GM21390 (cell line): ENCODE results near the gene DNAH7.
"Not testable (repeated sequence)": the region's sequence is repeated elsewhere in the genome, so short reads cannot be mapped to it uniquely, and the experiment has no call there.

Source experiments
- ATAC-seq: cut with Tn5 transposase; IDR thresholded peaks from one replicate; pipeline ENCODE4 v1.9.1; 2021; ENCODE audit not compliant: unreplicated experiment

The DNAH7 gene

GRCh38 chr2:195733831-195734230 is 334.8 kb downstream of the DNAH7 start:
- no peak for ATAC-seq

- ATAC-seq: no peak
Measured at GRCh38 chr2:195732574-195732973, 336.1 kb downstream of the DNAH7 start.

GRCh38 chr2:195730912-195731311 is 337.7 kb downstream of the DNAH7 start:
- ATAC-seq: no peak

GRCh38 chr2:195727106-195727505 is 341.5 kb downstream of the DNAH7 start:
- ATAC-seq: no peak

- no peak for ATAC-seq
Measured at GRCh38 chr2:195722075-195722474, 346.6 kb downstream of the DNAH7 start.

GRCh38 chr2:195721042-195721441 is 347.6 kb downstream of the DNAH7 start:
- no peak for ATAC-seq

GRCh38 chr2:195716466-195716865 is 352.2 kb downstream of the DNAH7 start:
- no peak for ATAC-seq

GRCh38 chr2:195711478-195711877 is 357.2 kb downstream of the DNAH7 start:
- no peak for ATAC-seq

- ATAC-seq: no peak
Measured at GRCh38 chr2:195709901-195710806, 358.5 kb downstream of the DNAH7 start.

GRCh38 chr2:195706161-195706900 is 362.3 kb downstream of the DNAH7 start:
- ATAC-seq: no peak

GRCh38 chr2:195700480-195700879 is 368.2 kb downstream of the DNAH7 start:
- no peak for ATAC-seq

GRCh38 chr2:195697681-195698220 is 370.9 kb downstream of the DNAH7 start:
- ATAC-seq: no peak

GRCh38 chr2:195696012-195696411 is 372.6 kb downstream of the DNAH7 start:
- no peak for ATAC-seq

- no peak for ATAC-seq
Measured at GRCh38 chr2:195695002-195695631, 373.5 kb downstream of the DNAH7 start.

- ATAC-seq: no peak
Measured at GRCh38 chr2:195694553-195694952, 374.1 kb downstream of the DNAH7 start.

GRCh38 chr2:195692531-195692930 is 376.1 kb downstream of the DNAH7 start:
- not testable (repeated sequence) for ATAC-seq
